Cardiac fibroblast (primary cell): ENCODE data around the gene DOLPP1.

Source experiments
- DNase-seq, 2 donors: peaks; one replicate each; pipeline versions ENCODE4 v3.0.0 to v3.0.0-alpha.2; 2010; ENCODE audit warnings: low read depth in 2 of 2
- H3K4me3 ChIP-seq, 2 donors: replicated peaks in 1 of 2; 1 replicate in 1 of 2; 2 replicates in 1 of 2; pipeline ENCODE4 v1.5.1; 2011; ENCODE audit warnings: low read depth in 2 of 2, low read length in 2 of 2, mild to moderate bottlenecking in 2 of 2, moderate library complexity in 1 of 2
- TF ChIP-seq, protein P1 (sequence below): IDR thresholded peaks from one replicate; pipeline ENCODE4 v1.5.1; 2011; ENCODE audit warnings: low read depth, mild to moderate bottlenecking, low read length, inconsistent platforms

Gene DOLPP1

DNA sequence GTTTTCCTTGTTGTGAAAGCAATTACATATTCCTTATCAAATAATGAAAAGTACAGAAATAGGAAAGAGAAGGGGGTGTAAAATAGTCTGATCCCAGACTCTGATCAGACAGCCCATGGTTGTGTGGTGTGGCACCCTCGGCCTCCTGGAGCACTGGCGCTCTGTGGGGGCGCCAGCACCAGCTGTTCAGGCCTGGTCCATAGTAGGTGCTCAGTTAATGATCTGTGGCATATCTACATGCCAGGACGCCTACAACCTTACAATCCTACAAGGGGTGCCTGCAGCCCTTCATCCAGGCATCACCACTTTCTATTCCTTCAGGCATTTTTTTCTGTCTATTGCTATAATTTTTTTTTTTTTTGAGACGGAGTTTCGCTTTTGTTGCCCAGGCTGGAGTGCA, 27.9 kb upstream of the DOLPP1 start:
- DNase-seq, result no peak
- TF ChIP-seq, protein P1, sequence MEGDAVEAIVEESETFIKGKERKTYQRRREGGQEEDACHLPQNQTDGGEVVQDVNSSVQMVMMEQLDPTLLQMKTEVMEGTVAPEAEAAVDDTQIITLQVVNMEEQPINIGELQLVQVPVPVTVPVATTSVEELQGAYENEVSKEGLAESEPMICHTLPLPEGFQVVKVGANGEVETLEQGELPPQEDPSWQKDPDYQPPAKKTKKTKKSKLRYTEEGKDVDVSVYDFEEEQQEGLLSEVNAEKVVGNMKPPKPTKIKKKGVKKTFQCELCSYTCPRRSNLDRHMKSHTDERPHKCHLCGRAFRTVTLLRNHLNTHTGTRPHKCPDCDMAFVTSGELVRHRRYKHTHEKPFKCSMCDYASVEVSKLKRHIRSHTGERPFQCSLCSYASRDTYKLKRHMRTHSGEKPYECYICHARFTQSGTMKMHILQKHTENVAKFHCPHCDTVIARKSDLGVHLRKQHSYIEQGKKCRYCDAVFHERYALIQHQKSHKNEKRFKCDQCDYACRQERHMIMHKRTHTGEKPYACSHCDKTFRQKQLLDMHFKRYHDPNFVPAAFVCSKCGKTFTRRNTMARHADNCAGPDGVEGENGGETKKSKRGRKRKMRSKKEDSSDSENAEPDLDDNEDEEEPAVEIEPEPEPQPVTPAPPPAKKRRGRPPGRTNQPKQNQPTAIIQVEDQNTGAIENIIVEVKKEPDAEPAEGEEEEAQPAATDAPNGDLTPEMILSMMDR, result no peak

GRCh38 chr9:129054163-129054851, 26.6 kb upstream of the DOLPP1 start:
- no peak overlapping the region for H3K4me3 ChIP-seq
- TF ChIP-seq, protein P1, result no peak

More for the DNA sequence above, 27.9 kb upstream of the DOLPP1 start:
- no peak overlapping the region for H3K4me3 ChIP-seq

DNA sequence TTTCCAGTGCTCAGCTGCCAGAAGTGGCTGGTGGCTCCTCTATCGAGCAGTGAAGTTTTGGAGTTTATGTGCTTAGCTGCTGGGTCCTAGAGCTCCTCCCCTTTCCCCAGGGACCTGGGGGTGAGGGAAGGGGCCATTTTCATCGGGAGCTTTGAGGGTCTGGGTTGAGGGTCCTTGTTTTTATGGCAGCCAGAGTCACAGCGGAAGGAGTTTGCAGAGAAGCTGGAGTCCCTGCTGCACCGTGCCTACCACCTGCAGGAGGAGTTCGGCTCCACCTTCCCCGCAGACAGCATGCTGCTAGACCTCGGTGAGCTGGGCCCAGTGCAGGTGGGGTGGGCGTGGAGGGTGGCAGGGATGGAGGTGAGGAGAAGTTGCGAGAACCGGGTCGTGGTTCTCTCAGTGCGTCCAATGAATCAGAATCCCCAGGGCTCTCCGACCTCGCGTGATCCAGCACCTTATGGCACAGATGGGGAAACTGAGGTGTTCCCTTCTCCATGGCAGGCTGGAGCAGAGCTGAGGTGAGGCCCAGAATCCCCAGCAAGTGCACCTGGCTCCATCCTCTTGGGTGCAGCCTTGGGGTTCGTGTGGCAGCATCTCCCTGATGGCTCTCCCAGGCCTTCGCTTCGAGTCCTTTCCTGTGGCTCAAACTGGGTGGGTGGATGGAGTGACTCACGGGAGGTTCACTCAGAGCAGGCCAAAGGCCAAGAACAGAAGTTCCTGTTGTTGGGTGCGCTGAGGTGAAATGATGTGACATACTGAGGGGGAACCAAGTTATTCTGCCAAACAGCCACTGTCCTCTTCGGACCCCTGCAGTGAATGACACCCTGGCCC, 21.7 kb upstream of the DOLPP1 start:
- TF ChIP-seq, protein P1, result no peak
- H3K4me3 ChIP-seq, result no peak overlapping the region
- peak; percentile 29 to 62 for DNase-seq

More at GRCh38 chr9:129054163-129054851, 26.6 kb upstream of the DOLPP1 start:
- DNase-seq, result no peak

- TF ChIP-seq, protein P1, result no peak
- H3K4me3 ChIP-seq, result no peak overlapping the region
- DNase-seq, result no peak
These were observed 20.8 kb upstream of the DOLPP1 start for GRCh38 chr9:129059796-129060785.

DNA sequence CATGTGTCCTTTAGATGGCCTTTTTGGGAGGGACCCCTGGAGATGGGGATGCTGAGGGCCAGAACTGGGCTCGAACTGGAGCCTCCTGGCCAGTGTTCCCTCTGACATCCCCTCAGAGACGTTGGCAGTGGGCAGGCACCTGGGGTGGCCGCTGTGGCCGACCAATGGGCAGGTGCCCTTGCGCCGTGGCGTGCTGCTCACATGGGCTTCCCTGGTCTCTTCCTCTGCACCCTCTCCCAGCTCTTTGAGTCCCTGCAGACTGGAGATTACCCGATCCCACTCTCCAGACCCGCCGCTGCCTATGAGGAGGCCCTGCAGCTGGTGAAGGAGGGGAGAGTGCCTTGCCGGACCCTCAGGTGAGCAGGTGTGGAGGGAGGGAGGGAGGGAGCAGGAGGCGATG, 19.9 kb upstream of the DOLPP1 start:
- H3K4me3 ChIP-seq, result no peak overlapping the region
- TF ChIP-seq, protein P1, result no peak
- no peak for DNase-seq

DNA sequence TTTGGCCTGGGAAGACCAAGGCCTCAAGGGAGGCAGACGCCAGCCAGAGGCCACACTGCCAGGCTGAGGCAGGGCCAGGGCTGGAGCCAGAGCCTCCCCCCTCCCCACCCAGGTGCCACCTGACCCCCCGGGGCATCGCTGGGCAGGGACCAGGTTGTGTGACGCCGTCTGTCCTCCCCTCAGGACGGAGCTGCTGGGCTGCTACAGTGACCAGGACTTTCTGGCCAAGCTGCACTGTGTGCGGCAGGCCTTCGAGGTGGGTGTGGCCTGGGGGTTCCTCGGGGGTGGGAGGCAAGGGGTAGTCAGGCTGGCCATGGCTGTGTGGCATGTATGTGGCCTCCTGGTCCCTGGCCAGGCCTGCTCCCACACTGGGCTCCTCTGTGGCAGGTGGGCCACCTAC, 17.9 kb upstream of the DOLPP1 start:
- H3K4me3 ChIP-seq, result no peak overlapping the region
- DNase-seq, result no peak
- TF ChIP-seq, protein P1, result no peak
